ENCODE measurements around the gene QSOX1. TPM values are rescaled to one million over a fixed set of nuclear protein-coding genes. Genes with fewer than 3 reads are reported as not detected.

The QSOX1 gene
- total and polyA plus RNA-seq, 2 donors: 9.1 to 48.2 TPM

DNA sequence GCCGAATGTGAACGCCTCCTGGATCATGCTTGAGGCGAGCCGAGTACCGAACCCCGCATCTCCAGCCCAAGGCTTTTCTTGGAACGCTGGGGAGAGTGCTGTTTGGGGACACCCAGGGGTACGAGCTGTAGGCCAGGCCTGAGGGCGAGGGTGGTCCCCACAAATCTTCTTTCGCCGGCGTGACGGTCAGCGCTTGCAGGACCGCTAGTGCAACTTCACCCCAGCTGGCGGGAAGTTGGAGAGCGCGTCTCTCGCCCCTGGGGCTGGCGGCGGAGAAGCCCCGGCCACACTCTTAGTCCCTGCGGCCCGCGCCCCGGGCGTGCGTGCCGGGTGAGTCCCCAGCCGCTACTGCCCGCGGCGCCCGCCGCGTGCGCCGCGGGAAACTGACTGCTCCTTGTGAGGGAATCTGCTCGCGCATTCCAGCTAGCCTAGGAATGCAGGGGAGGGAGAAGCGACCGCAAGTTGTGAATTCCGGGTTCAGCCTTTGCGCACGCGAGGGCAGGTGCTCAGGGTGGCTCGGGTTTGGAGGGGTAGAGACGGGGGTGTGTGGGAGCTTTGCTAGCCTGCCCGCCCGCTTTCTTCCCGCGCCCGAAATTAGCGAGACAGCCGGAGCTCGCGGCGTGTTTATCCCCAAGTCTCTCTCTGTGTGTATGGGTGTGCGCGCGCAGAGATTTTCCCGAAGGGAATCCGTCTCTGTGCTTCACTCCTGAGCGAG lies 76.3 kb downstream of the QSOX1 start:
- 1% methylated on average over 65 of the region's 65 CpGs for WGBS
- no peak overlapping the region for H3K27ac ChIP-seq (ENCODE audit: low read depth in 1 of 2, low read length in 1 of 2)
- no peak for DNase-seq (ENCODE audit: low read depth in 6 of 9, low spot score in 9 of 9)
- no peaks in the 10 kb centered on the region for H3K36me3 ChIP-seq (ENCODE audit: control insufficient read depth in 2 of 2, insufficient read depth in 2 of 2, low read length in 1 of 2)
- H3K4me1 ChIP-seq (ENCODE audit: control insufficient read depth in 2 of 2, insufficient read depth in 2 of 2, low read length in 2 of 2): peaks cover 22 to 27% of the 10 kb centered on the region in 2 donors
- H3K4me3 ChIP-seq (ENCODE audit: low read length in 2 of 2): peak overlapping the region in 1 of 2 donors; percentile 56
- H3K9me3 ChIP-seq (ENCODE audit: control insufficient read depth in 2 of 2, insufficient read depth in 1 of 2, low read length in 1 of 2): peaks cover 0 to 10% of the 10 kb centered on the region in 2 donors
- peaks cover 80 to 100% of the 10 kb centered on the region in 2 donors for H3K27me3 ChIP-seq (ENCODE audit: control insufficient read depth in 2 of 2, insufficient read depth in 1 of 2, low read length in 1 of 2)

DNA sequence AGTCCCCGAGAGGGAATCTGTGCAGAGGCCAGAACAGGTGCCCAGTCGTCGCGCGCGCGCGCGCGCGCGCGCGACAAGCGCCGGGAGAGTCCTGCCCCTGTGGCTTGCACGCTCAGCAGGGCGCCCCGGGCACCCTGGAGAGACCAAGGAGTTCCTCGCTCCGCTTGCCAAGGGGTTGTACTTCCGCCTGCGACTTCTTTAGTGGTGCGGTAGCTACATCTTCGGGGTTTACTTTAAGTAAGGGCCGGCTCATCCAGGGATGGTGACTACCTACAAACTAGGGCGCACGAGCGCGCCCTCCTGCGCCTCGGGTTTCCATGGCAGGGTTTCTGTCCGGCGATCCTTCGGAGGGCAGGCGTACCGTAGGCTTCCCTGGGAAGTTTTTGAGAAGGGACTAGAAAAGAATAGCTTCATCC lies 76.8 kb downstream of the QSOX1 start:
- Histone ChIP-seq H3K4me3 (ENCODE audit: low read length in 2 of 2) (peak overlapping the region in 1 of 2 donors; percentile 21), H3K36me3 (ENCODE audit: control insufficient read depth in 2 of 2, insufficient read depth in 2 of 2, low read length in 1 of 2) (no peaks in the 10 kb centered on the region), H3K4me1 (ENCODE audit: control insufficient read depth in 2 of 2, insufficient read depth in 2 of 2, low read length in 2 of 2) (peaks cover 22 to 27% of the 10 kb centered on the region in 2 donors), H3K27me3 (ENCODE audit: control insufficient read depth in 2 of 2, insufficient read depth in 1 of 2, low read length in 1 of 2) (peaks cover 77 to 100% of the 10 kb centered on the region in 2 donors), H3K9me3 (ENCODE audit: control insufficient read depth in 2 of 2, insufficient read depth in 1 of 2, low read length in 1 of 2) (peaks cover 0 to 10% of the 10 kb centered on the region in 2 donors), H3K27ac (ENCODE audit: low read depth in 1 of 2, low read length in 1 of 2) (no peak overlapping the region)
- 2% methylated on average over 37 of the region's 37 CpGs for WGBS
- peak in 1 of 9 donors; percentile 55 for DNase-seq (ENCODE audit: low read depth in 6 of 9, low spot score in 9 of 9)

DNA sequence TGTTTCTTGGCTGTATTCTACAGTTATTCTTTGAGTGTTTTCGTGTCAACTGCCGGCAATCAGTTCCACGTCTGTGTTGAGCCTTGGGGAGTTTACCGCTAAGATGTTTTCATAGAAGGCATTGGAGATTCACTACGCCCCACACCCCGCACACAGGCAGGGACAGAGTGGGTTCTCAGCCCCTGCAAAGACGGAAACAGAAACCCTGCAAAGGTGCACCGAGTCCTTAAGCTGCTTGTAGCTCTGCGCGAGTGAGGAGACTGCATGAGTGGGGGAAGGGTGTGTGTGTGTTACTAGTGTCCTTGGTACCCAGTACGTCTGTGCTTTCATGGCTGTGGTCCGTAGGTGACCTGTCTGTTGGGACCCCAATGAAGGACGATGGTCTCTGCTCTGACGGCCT lies 77.3 kb downstream of the QSOX1 start:
- Histone ChIP-seq H3K9me3 (ENCODE audit: control insufficient read depth in 2 of 2, insufficient read depth in 1 of 2, low read length in 1 of 2) (peaks cover 0 to 10% of the 10 kb centered on the region in 2 donors), H3K27ac (ENCODE audit: low read depth in 1 of 2, low read length in 1 of 2) (no peak overlapping the region), H3K4me1 (ENCODE audit: control insufficient read depth in 2 of 2, insufficient read depth in 2 of 2, low read length in 2 of 2) (peaks cover 22 to 27% of the 10 kb centered on the region in 2 donors), H3K36me3 (ENCODE audit: control insufficient read depth in 2 of 2, insufficient read depth in 2 of 2, low read length in 1 of 2) (no peaks in the 10 kb centered on the region), H3K27me3 (ENCODE audit: control insufficient read depth in 2 of 2, insufficient read depth in 1 of 2, low read length in 1 of 2) (peaks cover 77 to 100% of the 10 kb centered on the region in 2 donors), H3K4me3 (ENCODE audit: low read length in 2 of 2) (no peak overlapping the region)
- 4% methylated on average over 14 of the region's 14 CpGs for WGBS
- no peak for DNase-seq (ENCODE audit: low read depth in 6 of 9, low spot score in 9 of 9)

DNA sequence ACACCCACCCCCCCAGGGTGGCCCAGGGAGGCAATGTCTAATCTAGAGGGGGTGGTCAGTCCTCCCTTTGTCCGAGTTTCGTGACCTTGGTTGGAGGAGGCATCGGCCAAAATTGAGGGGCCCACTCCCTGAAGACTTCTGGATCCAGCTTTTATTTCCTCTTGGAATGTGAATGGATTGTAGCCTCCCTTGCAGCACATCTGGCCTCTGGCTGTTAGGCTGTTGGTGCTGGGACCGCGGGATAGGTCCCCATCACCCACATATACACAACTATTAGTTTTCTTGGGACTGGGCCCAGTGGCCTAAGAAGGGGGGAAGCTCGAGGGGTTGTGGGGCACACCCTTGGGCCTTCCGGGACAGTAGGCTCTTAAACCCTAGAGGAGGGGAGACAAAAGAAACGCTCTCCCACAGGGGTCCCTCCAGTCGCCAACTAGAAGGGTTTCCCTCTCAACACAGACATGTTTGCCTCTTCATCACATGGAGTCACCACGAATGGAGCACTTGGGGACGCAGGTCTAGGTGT lies 77.9 kb downstream of the QSOX1 start:
- no peak for DNase-seq (ENCODE audit: low read depth in 6 of 9, low spot score in 9 of 9)
- whole genome bisulfite sequencing: 13% methylated on average over 11 of the region's 11 CpGs
- Histone ChIP-seq H3K27ac (ENCODE audit: low read depth in 1 of 2, low read length in 1 of 2) (no peak overlapping the region), H3K9me3 (ENCODE audit: control insufficient read depth in 2 of 2, insufficient read depth in 1 of 2, low read length in 1 of 2) (peaks cover 0 to 10% of the 10 kb centered on the region in 2 donors), H3K4me3 (ENCODE audit: low read length in 2 of 2) (no peak overlapping the region), H3K36me3 (ENCODE audit: control insufficient read depth in 2 of 2, insufficient read depth in 2 of 2, low read length in 1 of 2) (no peaks in the 10 kb centered on the region), H3K4me1 (ENCODE audit: control insufficient read depth in 2 of 2, insufficient read depth in 2 of 2, low read length in 2 of 2) (peaks cover 22 to 27% of the 10 kb centered on the region in 2 donors), H3K27me3 (ENCODE audit: control insufficient read depth in 2 of 2, insufficient read depth in 1 of 2, low read length in 1 of 2) (peaks cover 84 to 100% of the 10 kb centered on the region in 2 donors)

DNA sequence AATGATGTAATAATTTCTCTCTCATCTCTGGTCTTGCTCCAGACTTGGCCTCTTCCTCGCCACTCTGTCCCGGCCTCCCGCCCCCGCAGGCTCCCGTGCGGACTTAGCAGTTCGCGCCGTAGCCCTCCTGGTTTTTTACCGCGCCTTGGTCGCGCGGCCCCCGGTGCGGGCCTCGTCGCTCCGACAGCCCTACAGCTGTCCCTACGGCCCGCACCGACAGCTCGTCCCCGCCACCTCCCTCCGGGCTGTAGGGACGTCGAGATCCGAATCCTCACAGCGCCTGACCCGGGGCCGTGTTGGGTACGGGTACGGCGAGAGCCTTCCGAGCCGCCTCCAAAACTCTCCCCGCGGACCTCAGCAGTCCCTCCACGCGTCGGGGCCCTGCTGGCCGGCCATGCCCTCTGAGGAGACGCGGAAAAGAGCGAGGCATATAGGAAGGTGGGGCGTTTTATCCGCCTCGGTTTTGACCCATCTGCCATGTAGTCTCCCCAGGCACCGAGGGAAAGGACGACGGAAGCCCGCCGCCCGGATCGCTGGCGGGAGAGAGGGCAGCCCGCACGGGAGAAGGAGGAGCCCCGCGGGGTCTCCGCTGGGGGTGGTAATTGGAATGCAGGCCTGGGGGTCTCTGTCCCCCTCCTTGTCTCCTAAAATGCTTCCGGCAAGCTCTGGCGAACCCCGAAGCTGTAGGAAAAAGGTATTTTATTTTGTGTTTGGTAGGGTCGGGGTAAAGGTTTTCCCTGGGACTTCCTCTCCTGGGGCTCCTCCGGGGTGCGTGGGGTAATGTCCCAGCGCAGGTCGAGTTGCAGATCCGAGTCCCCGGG lies 78.7 kb downstream of the QSOX1 start:
- DNase-seq (ENCODE audit: low read depth in 6 of 9, low spot score in 9 of 9): no peak
- Histone ChIP-seq H3K27me3 (ENCODE audit: control insufficient read depth in 2 of 2, insufficient read depth in 1 of 2, low read length in 1 of 2) (peaks cover 84 to 100% of the 10 kb centered on the region in 2 donors), H3K36me3 (ENCODE audit: control insufficient read depth in 2 of 2, insufficient read depth in 2 of 2, low read length in 1 of 2) (no peaks in the 10 kb centered on the region), H3K4me3 (ENCODE audit: low read length in 2 of 2) (no peak overlapping the region), H3K4me1 (ENCODE audit: control insufficient read depth in 2 of 2, insufficient read depth in 2 of 2, low read length in 2 of 2) (peaks cover 22 to 27% of the 10 kb centered on the region in 2 donors), H3K9me3 (ENCODE audit: control insufficient read depth in 2 of 2, insufficient read depth in 1 of 2, low read length in 1 of 2) (peaks cover 0 to 8% of the 10 kb centered on the region in 2 donors), H3K27ac (ENCODE audit: low read depth in 1 of 2, low read length in 1 of 2) (no peak overlapping the region)
- 6% methylated on average over 71 of the region's 71 CpGs for WGBS

DNA sequence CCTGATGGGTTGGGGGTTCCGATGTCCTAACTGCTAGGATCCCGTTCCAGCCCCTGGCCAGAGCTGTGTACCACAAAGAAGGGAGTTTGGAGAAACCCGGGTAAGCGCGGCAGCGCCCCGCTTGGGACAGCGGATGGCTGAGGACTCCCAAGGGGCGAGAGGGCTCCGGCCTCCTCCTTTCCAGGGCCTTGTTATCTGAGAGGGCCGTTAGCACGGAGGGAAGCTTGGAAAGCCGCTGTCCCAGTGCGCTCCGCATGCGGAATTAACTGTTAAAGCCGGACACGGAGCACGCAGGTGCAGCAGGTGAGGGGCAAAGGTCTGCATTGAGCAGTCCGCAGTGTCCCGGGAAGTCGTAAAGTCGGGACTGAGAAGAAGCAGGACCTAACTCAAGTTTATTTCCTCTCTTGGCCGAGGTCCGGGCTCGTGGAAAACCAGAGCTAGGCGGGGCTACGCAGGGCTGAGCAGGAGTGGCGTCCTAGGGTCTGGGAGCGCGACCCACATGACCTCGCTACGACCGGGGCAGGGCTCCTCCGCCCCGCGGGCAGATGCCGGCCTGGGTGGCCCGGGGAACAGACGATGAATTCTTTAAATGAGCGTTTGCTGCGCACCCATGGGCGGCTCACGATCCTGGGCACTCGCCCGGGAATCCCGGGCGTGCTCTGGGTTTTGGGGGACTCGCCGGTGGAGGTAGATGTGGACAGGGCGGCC lies 79.9 kb downstream of the QSOX1 start:
- no peaks in the 10 kb centered on the region for H3K36me3 ChIP-seq (ENCODE audit: control insufficient read depth in 2 of 2, insufficient read depth in 2 of 2, low read length in 1 of 2)
- H3K27ac ChIP-seq (ENCODE audit: low read depth in 1 of 2, low read length in 1 of 2): no peak overlapping the region
- H3K4me3 ChIP-seq (ENCODE audit: low read length in 2 of 2): no peak overlapping the region
- H3K27me3 ChIP-seq (ENCODE audit: control insufficient read depth in 2 of 2, insufficient read depth in 1 of 2, low read length in 1 of 2): peaks cover 78 to 100% of the 10 kb centered on the region in 2 donors
- H3K9me3 ChIP-seq (ENCODE audit: control insufficient read depth in 2 of 2, insufficient read depth in 1 of 2, low read length in 1 of 2): no peaks in the 10 kb centered on the region
- no peak for DNase-seq (ENCODE audit: low read depth in 6 of 9, low spot score in 9 of 9)
- peaks cover 14 to 22% of the 10 kb centered on the region in 2 donors for H3K4me1 ChIP-seq (ENCODE audit: control insufficient read depth in 2 of 2, insufficient read depth in 2 of 2, low read length in 2 of 2)
- WGBS: 3% methylated on average over 51 of the region's 51 CpGs

DNA sequence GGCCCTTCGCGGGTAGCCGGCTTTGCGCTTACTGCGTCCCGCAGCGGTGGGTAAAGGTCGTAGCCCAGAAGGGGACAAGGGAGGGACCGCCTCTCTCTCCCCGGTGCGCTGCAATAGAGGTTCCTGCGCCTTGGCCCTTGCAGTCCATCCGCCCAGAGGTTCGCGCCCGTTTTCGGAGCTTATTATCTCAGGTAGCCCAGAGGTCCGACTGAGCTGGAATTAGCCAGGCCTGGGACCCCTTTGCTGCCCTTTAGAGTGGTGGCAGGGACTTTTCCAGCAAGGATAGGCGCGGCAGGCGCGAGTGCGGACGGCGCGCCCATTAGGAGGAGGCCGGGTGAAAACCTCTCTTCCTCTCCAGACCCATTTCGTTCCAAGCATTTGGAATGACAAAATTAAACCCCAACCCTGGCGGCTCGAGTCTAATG lies 80.4 kb downstream of the QSOX1 start:
- WGBS: 3% methylated on average over 30 of the region's 30 CpGs
- H3K27ac ChIP-seq (ENCODE audit: low read depth in 1 of 2, low read length in 1 of 2): no peak overlapping the region
- peaks cover 74 to 100% of the 10 kb centered on the region in 2 donors for H3K27me3 ChIP-seq (ENCODE audit: control insufficient read depth in 2 of 2, insufficient read depth in 1 of 2, low read length in 1 of 2)
- H3K36me3 ChIP-seq (ENCODE audit: control insufficient read depth in 2 of 2, insufficient read depth in 2 of 2, low read length in 1 of 2): no peaks in the 10 kb centered on the region
- DNase-seq (ENCODE audit: low read depth in 6 of 9, low spot score in 9 of 9): no peak
- H3K4me1 ChIP-seq (ENCODE audit: control insufficient read depth in 2 of 2, insufficient read depth in 2 of 2, low read length in 2 of 2): peaks cover 14 to 21% of the 10 kb centered on the region in 2 donors
- H3K4me3 ChIP-seq (ENCODE audit: low read length in 2 of 2): no peak overlapping the region
- H3K9me3 ChIP-seq (ENCODE audit: control insufficient read depth in 2 of 2, insufficient read depth in 1 of 2, low read length in 1 of 2): no peaks in the 10 kb centered on the region

DNA sequence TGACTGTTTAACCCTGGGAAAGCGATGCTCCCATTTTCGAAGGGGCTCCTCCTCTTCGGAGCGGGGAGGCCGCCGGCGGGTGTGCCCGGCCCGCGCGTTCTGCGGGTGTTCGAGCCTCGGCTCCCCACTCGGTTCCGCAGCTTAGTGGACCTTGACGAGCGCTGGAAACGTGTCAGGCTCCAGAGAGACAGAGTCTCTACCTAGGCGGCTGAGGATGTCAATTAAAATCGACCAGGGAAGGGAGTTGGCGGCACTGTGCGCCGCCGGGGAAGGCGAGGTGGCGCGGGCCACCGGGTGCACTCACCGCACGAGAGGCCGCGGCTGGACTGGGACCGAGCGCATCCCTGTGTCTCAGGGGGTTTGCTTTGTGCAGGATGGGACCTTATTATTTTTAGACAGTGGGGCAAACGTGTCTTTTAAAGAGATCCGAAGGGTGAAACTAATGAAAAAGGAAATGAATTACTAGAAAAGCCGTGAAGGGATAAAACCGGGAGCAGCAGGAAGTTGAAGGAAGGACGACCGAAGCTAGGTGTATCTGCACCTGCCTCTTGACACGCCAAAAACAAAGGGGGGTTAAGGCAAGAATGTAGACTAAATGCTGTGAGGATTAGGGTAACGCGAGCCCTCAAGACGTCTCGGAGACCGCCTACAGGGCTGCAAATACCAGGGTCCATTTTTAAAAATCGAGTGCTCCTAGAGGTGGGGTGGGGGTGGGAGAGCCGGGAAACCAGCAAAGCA lies 81.0 kb downstream of the QSOX1 start:
- no peaks in the 10 kb centered on the region for H3K9me3 ChIP-seq (ENCODE audit: control insufficient read depth in 2 of 2, insufficient read depth in 1 of 2, low read length in 1 of 2)
- DNase-seq (ENCODE audit: low read depth in 6 of 9, low spot score in 9 of 9): no peak
- peaks cover 72 to 100% of the 10 kb centered on the region in 2 donors for H3K27me3 ChIP-seq (ENCODE audit: control insufficient read depth in 2 of 2, insufficient read depth in 1 of 2, low read length in 1 of 2)
- no peaks in the 10 kb centered on the region for H3K36me3 ChIP-seq (ENCODE audit: control insufficient read depth in 2 of 2, insufficient read depth in 2 of 2, low read length in 1 of 2)
- peaks cover 10 to 15% of the 10 kb centered on the region in 2 donors for H3K4me1 ChIP-seq (ENCODE audit: control insufficient read depth in 2 of 2, insufficient read depth in 2 of 2, low read length in 2 of 2)
- no peak overlapping the region for H3K4me3 ChIP-seq (ENCODE audit: low read length in 2 of 2)
- WGBS: 9% methylated on average over 49 of the region's 49 CpGs
- H3K27ac ChIP-seq (ENCODE audit: low read depth in 1 of 2, low read length in 1 of 2): no peak overlapping the region

Measured in thymus (tissue), 11 donors.